Ramos (cell line): ENCODE data around the gene CRLF1.

ENCODE experiments used
- in situ Hi-C: fragments of 300-500 bp; cut with MboI; formaldehyde crosslinking; loops from one replicate; pipeline ENCODE4 v1.14.3; 2022; ENCODE audit warnings: low sequenced_read_pairs; ENCODE audit not compliant: unreplicated experiment

The CRLF1 gene

GRCh38 chr19:18606281-18607225, at the start of gene CRLF1:
Gene CRLF1, minus strand, starts transcription at chr19:18606799. Its CDS starts 143 bp downstream, at chr19:18606656.
- in situ Hi-C loops: no loop called here

GRCh38 chr19:18655173-18655844, 48.7 kb upstream of the CRLF1 start:
- in situ Hi-C loops: no loop called here

- in situ Hi-C loops: no loop called here
Observed at GRCh38 chr19:18654469-18654868, 47.9 kb upstream of the CRLF1 start.

- in situ Hi-C loops: no loop called here
Observed at GRCh38 chr19:18653853-18654252, 47.3 kb upstream of the CRLF1 start.

GRCh38 chr19:18651733-18652132, 45.1 kb upstream of the CRLF1 start:
- in situ Hi-C loops: no loop called here

- in situ Hi-C loops: no loop called here
Observed at GRCh38 chr19:18651300-18651699, 44.7 kb upstream of the CRLF1 start.

GRCh38 chr19:18650468-18651041, 44.0 kb upstream of the CRLF1 start:
- in situ Hi-C loops: no loop called here

- in situ Hi-C loops: no loop called here
Observed at GRCh38 chr19:18650021-18650390, 43.4 kb upstream of the CRLF1 start.

GRCh38 chr19:18649371-18650020, 42.9 kb upstream of the CRLF1 start:
- in situ Hi-C loops: no loop called here

- in situ Hi-C loops: no loop called here
Observed at GRCh38 chr19:18648973-18649315, 42.3 kb upstream of the CRLF1 start.

- in situ Hi-C loops: no loop called here
Observed at GRCh38 chr19:18647807-18648206, 41.2 kb upstream of the CRLF1 start.

GRCh38 chr19:18647371-18647767, 40.8 kb upstream of the CRLF1 start:
- in situ Hi-C loops: no loop called here

- in situ Hi-C loops: no loop called here
Observed at GRCh38 chr19:18646535-18647370, 40.2 kb upstream of the CRLF1 start.

- in situ Hi-C loops: no loop called here
Observed at GRCh38 chr19:18645035-18645511, 38.5 kb upstream of the CRLF1 start.

- in situ Hi-C loops: no loop called here
Observed at GRCh38 chr19:18644196-18645034, 37.8 kb upstream of the CRLF1 start.

- in situ Hi-C loops: no loop called here
Observed at GRCh38 chr19:18639706-18640243, 33.2 kb upstream of the CRLF1 start.

- in situ Hi-C loops: no loop called here
Observed at GRCh38 chr19:18637673-18638630, 31.4 kb upstream of the CRLF1 start.
